ENCODE results near the gene CADM1. TPM values are rescaled to one million over a fixed set of nuclear protein-coding genes. Genes with fewer than 3 reads are reported as not detected.

CADM1 gene
- total RNA-seq, 1 donor from 2014 or later: 248 TPM

GRCh38 chr11:115276191-115276590 is 228.0 kb downstream of the CADM1 start:
- DNase-seq: no peak

- DNase-seq: no peak
Measured at GRCh38 chr11:115275045-115275444, 229.2 kb downstream of the CADM1 start.

- DNase-seq: no peak
Measured at GRCh38 chr11:115272925-115273324, 231.3 kb downstream of the CADM1 start.

- DNase-seq: no peak
Measured at GRCh38 chr11:115271643-115272042, 232.6 kb downstream of the CADM1 start.

GRCh38 chr11:115269191-115269950 is 234.8 kb downstream of the CADM1 start:
- no peak for DNase-seq

- no peak for DNase-seq
Measured at GRCh38 chr11:115267871-115268270, 236.3 kb downstream of the CADM1 start.

GRCh38 chr11:115267238-115267781 is 236.9 kb downstream of the CADM1 start:
- DNase-seq: peak; percentile 16

- no peak for DNase-seq
Measured at GRCh38 chr11:115266066-115266639, 238.1 kb downstream of the CADM1 start.

GRCh38 chr11:115263799-115264656 is 240.2 kb downstream of the CADM1 start:
- DNase-seq: no peak

GRCh38 chr11:115258216-115258615 is 246.0 kb downstream of the CADM1 start:
- no peak for DNase-seq

- DNase-seq: no peak
Measured at GRCh38 chr11:115257678-115258077, 246.5 kb downstream of the CADM1 start.

GRCh38 chr11:115257270-115257669 is 246.9 kb downstream of the CADM1 start:
- no peak for DNase-seq

GRCh38 chr11:115256397-115257197 is 247.6 kb downstream of the CADM1 start:
- no peak for DNase-seq

GRCh38 chr11:115255006-115255762 is 249.0 kb downstream of the CADM1 start:
- no peak for DNase-seq

GRCh38 chr11:115251126-115251525 is 253.1 kb downstream of the CADM1 start:
- no peak for DNase-seq

GRCh38 chr11:115249061-115249578 is 255.1 kb downstream of the CADM1 start:
- DNase-seq: no peak

- no peak for DNase-seq
Measured at GRCh38 chr11:115247953-115248352, 256.3 kb downstream of the CADM1 start.

- no peak for DNase-seq
Measured at GRCh38 chr11:115247361-115247760, 256.9 kb downstream of the CADM1 start.

GRCh38 chr11:115244758-115245157 is 259.5 kb downstream of the CADM1 start:
- DNase-seq: no peak

GRCh38 chr11:115244296-115244695 is 259.9 kb downstream of the CADM1 start:
- DNase-seq: no peak

- no peak for DNase-seq
Measured at GRCh38 chr11:115242982-115243381, 261.2 kb downstream of the CADM1 start.

Data from occipital lobe (tissue), 2 donors.